HG03575 (cell line): ENCODE measurements around the gene C1orf198.

ENCODE experiments used
- ATAC-seq: cut with Tn5 transposase; IDR thresholded peaks from one replicate; pipeline ENCODE4 v1.9.1; 2021; ENCODE audit not compliant: unreplicated experiment, insufficient number of reproducible peaks, low FRiP score; ENCODE audit errors: extremely low read depth

C1orf198 gene

GRCh38 chr1:230823426-230823825 is 44.9 kb downstream of the C1orf198 start:
- ATAC-seq = no peak

- no peak for ATAC-seq
Measured at GRCh38 chr1:230822092-230822581, 46.2 kb downstream of the C1orf198 start.

GRCh38 chr1:230821346-230821745 is 47.0 kb downstream of the C1orf198 start:
- no peak for ATAC-seq

GRCh38 chr1:230820568-230820967 is 47.8 kb downstream of the C1orf198 start:
- no peak for ATAC-seq

- ATAC-seq = no peak
Measured at GRCh38 chr1:230819976-230820375, 48.3 kb downstream of the C1orf198 start.

- ATAC-seq = no peak
Measured at GRCh38 chr1:230818901-230819300, 49.4 kb downstream of the C1orf198 start.

GRCh38 chr1:230818367-230818766 is 50.0 kb downstream of the C1orf198 start:
- no peak for ATAC-seq

- no peak for ATAC-seq
Measured at GRCh38 chr1:230816018-230816417, 52.3 kb downstream of the C1orf198 start.

- ATAC-seq = no peak
Measured at GRCh38 chr1:230814949-230815692, 53.2 kb downstream of the C1orf198 start.

GRCh38 chr1:230812568-230812967 is 55.8 kb downstream of the C1orf198 start:
- no peak for ATAC-seq

- no peak for ATAC-seq
Measured at GRCh38 chr1:230809256-230809990, 58.9 kb downstream of the C1orf198 start.

GRCh38 chr1:230808281-230808872 is 59.9 kb downstream of the C1orf198 start:
- ATAC-seq = no peak

GRCh38 chr1:230807561-230808280 is 60.6 kb downstream of the C1orf198 start:
- ATAC-seq = no peak

- ATAC-seq = no peak
Measured at GRCh38 chr1:230807029-230807428, 61.3 kb downstream of the C1orf198 start.

- ATAC-seq = no peak
Measured at GRCh38 chr1:230806552-230806951, 61.8 kb downstream of the C1orf198 start.

GRCh38 chr1:230804396-230804795 is 63.9 kb downstream of the C1orf198 start:
- no peak for ATAC-seq

- no peak for ATAC-seq
Measured at GRCh38 chr1:230800891-230801840, 67.2 kb downstream of the C1orf198 start.

GRCh38 chr1:230798491-230798890 is 69.8 kb downstream of the C1orf198 start:
- ATAC-seq = no peak
